ENCODE measurements around the gene RPL23. TPM values are rescaled to one million over a fixed set of nuclear protein-coding genes. Genes with fewer than 3 reads are reported as not detected.

RPL23 gene
- total and polyA plus RNA-seq, 9 of the 15 experiments (the other 6 are each of a cell fraction or from before 2014, with no cell fraction given): 1,745 to 3,667 (median 3,096) TPM

DNA sequence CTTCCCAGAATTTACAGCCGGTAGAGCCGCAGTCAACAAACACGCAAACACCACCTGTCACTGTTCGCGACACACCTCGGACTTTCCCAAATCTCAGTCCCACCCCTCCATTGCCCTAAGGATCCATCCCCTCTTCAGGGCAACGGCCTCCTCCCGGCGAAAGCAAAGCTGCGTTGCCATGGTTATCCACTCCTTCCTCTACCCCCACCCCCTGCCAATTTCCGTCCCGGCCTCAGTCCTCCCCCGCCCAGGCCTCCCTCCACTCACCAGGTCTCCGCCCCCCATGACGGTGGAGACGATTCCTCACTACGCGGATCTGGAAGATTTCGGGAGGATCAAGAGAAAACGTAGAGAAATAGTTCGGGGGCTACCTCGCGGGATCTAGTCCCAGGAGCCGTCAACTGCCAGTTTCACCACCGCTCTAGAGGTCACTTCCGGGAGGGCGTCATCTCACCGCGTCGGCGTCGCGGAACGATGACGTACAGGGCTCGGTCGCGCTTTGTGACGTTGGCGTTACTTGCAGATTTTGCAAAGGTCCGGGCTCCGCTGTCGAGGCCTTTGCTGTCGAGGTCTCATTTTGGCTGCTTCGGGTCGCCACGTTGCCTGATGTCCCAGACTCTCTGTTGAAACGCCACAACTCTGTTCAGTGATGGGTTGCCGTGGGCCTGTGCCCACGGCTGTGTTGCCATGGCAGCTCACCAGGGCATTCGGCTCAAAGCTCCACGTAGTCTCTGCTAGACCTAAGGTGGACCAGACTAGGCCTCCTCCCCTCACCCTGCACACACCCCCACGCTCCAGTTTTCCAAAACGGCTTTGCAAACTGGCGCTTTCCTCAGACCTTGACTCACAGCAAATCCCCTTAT is 28.4 kb downstream of the RPL23 start, which contains the start of gene CWC25 (continued):
- TF ChIP-seq ZNF512 (tag; IDR thresholded peaks at IDR 0.05): no peak
- peak; percentile 55; the same call in 1 of the 2 replicates for TF ChIP-seq ZNF24 (IDR thresholded peaks at IDR 0.05)
- TF ChIP-seq GTF2A2 (tag; IDR thresholded peaks at IDR 0.05): 0 out of 2 replicates have a peak, but pooled peaks have one; percentile 40
- peak; percentile 88 for TF ChIP-seq TAF7 (tag; IDR thresholded peaks at IDR 0.05)
- TF ChIP-seq RFX7 (CRISPR knock-in tag; IDR thresholded peaks at IDR 0.05): no peak
- TF ChIP-seq ETV6 (IDR thresholded peaks at IDR 0.05; ENCODE audit: borderline replicate concordance in 1 of 2, low read depth in 2 of 2, low read length in 1 of 2): no peak; a peak in 1 of 4 replicates
- no peak for TF ChIP-seq ETV6 (CRISPR knock-in tag; IDR thresholded peaks at IDR 0.05; ENCODE audit: borderline replicate concordance)
- TF ChIP-seq, protein P1, sequence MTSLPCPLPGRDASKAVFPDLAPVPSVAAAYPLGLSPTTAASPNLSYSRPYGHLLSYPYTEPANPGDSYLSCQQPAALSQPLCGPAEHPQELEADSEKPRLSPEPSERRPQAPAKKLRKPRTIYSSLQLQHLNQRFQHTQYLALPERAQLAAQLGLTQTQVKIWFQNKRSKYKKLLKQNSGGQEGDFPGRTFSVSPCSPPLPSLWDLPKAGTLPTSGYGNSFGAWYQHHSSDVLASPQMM (CRISPR knock-in tag; IDR thresholded peaks at IDR 0.05): no peak
- TF ChIP-seq ZNF212 (CRISPR knock-in tag; IDR thresholded peaks at IDR 0.05): no peak
- no peak for TF ChIP-seq KAT8 (IDR thresholded peaks at IDR 0.05; ENCODE audit: low read depth)
- no peak for TF ChIP-seq BCLAF1 (IDR thresholded peaks at IDR 0.05; ENCODE audit: borderline replicate concordance in 1 of 2, control insufficient read depth in 1 of 2, low read depth in 2 of 2, low read length in 1 of 2)
- no peak for TF ChIP-seq IRF1 (CRISPR knock-in tag; IDR thresholded peaks at IDR 0.05; ENCODE audit: borderline replicate concordance)
- TF ChIP-seq, protein P2, sequence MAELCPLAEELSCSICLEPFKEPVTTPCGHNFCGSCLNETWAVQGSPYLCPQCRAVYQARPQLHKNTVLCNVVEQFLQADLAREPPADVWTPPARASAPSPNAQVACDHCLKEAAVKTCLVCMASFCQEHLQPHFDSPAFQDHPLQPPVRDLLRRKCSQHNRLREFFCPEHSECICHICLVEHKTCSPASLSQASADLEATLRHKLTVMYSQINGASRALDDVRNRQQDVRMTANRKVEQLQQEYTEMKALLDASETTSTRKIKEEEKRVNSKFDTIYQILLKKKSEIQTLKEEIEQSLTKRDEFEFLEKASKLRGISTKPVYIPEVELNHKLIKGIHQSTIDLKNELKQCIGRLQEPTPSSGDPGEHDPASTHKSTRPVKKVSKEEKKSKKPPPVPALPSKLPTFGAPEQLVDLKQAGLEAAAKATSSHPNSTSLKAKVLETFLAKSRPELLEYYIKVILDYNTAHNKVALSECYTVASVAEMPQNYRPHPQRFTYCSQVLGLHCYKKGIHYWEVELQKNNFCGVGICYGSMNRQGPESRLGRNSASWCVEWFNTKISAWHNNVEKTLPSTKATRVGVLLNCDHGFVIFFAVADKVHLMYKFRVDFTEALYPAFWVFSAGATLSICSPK (IDR thresholded peaks at IDR 0.05; ENCODE audit: borderline replicate concordance): no peak
- no peak for TF ChIP-seq ZNF146 (CRISPR knock-in tag; IDR thresholded peaks at IDR 0.05; ENCODE audit: unreplicated experiment)
- TF ChIP-seq NCOR1 (IDR thresholded peaks at IDR 0.05): peak; percentile 49; the same call in 1 of the 2 replicates
- 0 out of 2 replicates have a peak, but pooled peaks have one; percentile 76 for TF ChIP-seq TCF7 (IDR thresholded peaks at IDR 0.05; ENCODE audit: borderline replicate concordance)
- no peak for TF ChIP-seq SRF (CRISPR knock-in tag; IDR thresholded peaks at IDR 0.05)
- TF ChIP-seq TAF1 (IDR thresholded peaks at IDR 0.05; ENCODE audit: control insufficient read depth, extremely low read depth, insufficient read depth, low read length, severe bottlenecking): no peak
- TF ChIP-seq NFXL1 (CRISPR knock-in tag; IDR thresholded peaks at IDR 0.05): no peak
